Measurements from ENCODE around the gene FDXACB1.

The FDXACB1 gene, protein sequence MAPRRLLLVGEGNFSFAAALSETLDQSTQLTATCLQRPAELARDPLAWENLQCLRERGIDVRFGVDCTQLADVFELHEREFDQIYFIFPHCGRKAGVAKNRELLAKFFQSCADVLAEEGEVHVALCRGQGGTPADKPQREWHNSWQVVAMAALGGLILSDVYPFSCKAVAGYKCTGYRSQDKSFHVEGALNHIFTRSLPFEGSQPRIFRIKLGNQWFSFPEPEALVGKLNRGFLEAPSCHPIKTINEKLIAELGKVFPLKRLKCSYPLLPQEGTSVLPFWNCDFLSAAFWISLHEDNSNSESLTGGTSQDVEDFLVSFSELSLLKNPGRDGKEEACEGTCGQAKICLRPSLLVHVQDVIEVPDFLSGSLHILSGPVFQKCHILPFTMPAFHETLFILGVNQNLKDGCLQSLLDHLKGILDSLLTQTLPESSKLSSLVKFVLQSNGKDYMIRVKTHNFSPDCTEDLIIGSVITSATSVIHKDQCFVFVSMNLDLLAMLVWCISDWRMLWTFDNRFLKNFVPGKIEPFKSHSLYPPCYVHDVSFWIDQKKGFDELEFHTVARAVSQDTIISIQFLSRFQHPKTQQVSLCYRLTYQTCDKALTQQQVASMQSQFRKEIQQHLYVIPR

GRCh38 chr11:111878849-111879636 lies at the start of gene FDXACB1, which contains the start of gene CFAP68:
Gene FDXACB1 (minus strand): TSS chr11:111879165. CDS start chr11:111879132, 33 bp downstream.
Gene CFAP68 (plus strand): TSS chr11:111879541. CDS start chr11:111879561, 20 bp downstream.
- peak; percentile 95 for DNase-seq

- DNase-seq: peak; percentile 95
These were observed 47.8 kb upstream of the FDXACB1 start for GRCh38 chr11:111926505-111927391.

- no peak for DNase-seq
These were observed 47.0 kb upstream of the FDXACB1 start for GRCh38 chr11:111925953-111926352.

GRCh38 chr11:111923951-111924350 lies 45.0 kb upstream of the FDXACB1 start:
- no peak for DNase-seq

DNA sequence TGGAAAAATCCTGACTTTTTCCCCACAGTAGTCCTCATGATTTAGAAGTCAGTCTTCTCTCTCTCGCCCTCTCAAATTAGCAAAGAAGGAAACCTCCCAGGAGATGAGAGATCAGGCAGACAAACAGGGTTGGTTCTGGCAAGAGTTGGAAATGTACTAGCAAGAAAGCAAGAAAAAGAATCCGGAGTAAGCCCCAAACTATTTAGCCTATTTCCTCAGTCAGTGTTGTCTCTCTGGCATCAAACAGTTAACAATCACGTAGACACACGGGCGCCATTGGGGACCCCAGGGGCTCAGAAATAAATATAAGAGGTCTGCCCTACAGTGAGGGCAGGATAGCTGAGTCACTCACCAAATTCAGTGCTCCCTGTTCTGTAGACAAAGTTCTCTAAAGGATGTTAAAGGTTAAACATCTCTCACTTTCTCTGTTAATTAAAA lies 44.4 kb upstream of the FDXACB1 start:
- DNase-seq: no peak

GRCh38 chr11:111922803-111923202 lies 43.8 kb upstream of the FDXACB1 start:
- DNase-seq: no peak

DNA sequence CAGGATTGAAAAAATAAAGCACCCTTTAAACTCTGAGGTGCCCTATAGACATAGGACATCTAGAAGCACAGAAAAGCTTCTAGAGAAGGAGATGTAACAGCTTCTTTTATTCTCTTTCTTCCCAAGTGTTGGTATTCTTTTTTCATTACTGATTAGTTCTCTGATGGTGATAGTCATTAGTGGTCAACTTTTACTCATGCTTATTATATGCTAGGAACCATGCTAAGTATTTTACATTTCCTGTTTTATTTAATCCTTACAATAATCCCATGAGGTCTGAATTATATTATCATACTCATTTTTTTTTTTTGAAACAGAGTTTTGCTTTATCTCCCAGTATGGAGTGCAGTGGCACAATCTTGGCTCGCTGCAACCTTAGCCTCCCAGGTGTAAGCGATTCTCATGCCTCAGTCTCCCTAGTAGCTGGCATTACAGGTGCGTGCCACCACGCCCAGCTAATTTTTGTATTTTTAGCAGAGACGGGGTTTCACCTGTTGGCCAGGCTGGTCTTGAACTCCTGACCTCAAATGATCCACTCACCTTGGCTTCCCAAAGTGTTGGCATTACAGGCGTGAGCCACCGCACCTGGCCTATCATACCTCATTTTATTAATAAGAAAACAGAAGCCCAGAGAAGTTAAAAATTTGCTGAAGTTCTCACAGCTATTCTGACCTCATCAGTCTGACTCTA lies 42.7 kb upstream of the FDXACB1 start:
- no peak for DNase-seq

GRCh38 chr11:111920908-111921307 lies 41.9 kb upstream of the FDXACB1 start:
- no peak for DNase-seq

- no peak for DNase-seq
These were observed 39.7 kb upstream of the FDXACB1 start, which contains the start of gene C11orf52 for GRCh38 chr11:111918390-111919256. Gene C11orf52 (plus strand): TSS chr11:111918913. CDS start chr11:111918973, 60 bp downstream.

DNA sequence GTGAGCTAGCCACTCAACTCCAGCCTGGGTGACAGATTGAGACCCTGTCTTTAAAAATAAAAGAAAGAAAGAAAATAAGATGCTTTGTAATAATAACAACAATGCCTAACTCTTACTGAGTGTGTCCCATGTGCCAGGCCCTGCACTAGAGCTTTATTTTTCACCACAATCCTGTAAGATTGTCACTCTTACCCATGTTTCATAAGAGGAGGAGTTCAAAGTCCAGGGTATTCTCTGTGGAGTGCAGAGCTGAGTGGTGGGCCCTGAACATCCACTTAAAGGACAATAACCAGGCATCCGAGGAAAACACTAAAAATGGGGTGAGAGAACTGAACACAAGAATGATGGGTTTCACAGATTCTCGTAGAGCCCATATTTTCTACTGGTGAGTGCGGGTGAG lies 38.8 kb upstream of the FDXACB1 start:
- no peak for DNase-seq

- DNase-seq: no peak
These were observed 38.3 kb upstream of the FDXACB1 start for GRCh38 chr11:111917312-111917711.

GRCh38 chr11:111916768-111917167 lies 37.8 kb upstream of the FDXACB1 start:
- DNase-seq: no peak

- DNase-seq: no peak
These were observed 35.0 kb upstream of the FDXACB1 start for GRCh38 chr11:111913997-111914396.

DNA sequence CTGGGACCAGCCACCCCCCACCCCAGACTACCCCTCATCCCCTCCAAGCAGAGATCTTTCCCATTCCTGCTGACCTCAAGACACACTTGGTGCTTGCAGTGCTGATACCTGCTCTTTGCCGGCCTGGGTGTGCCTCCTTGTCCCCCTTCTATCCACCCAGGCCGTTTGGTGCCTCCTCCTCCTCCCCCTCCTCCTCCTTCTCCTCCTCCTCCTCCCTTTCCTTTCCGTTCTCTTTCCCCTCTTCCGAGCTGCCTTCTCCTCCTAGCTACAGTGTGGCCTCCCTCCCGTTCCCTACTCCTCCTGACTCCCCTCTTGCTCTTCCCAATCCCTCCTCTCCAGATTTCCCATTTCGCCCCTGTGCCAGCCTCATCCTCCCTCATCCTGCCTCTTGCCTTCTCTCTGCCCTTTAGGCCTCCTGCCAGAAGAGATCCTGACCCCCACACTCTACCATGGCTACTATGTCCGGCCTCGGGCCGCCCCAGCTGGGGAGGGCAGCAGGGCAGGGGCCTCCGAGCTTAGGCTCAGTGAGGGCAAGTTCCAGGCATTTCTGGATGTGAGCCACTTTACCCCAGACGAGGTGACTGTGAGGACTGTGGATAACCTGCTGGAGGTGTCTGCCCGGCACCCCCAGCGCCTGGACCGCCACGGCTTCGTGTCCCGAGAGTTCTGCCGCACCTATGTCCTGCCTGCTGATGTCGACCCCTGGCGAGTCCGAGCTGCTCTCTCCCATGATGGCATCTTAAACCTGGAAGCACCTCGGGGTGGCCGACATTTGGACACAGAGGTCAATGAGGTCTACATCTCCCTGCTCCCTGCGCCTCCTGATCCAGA lies 34.3 kb upstream of the FDXACB1 start:
- no peak for DNase-seq

- DNase-seq: no peak
These were observed 33.6 kb upstream of the FDXACB1 start, which contains the start of gene HSPB2 for GRCh38 chr11:111912535-111912934. Gene HSPB2 (plus strand): TSS chr11:111912734. CDS start chr11:111912830, 96 bp downstream.

- no peak for DNase-seq
These were observed 32.8 kb upstream of the FDXACB1 start, which contains the start of gene CRYAB for GRCh38 chr11:111911563-111912401. Gene CRYAB (minus strand): TSS chr11:111911770. CDS start chr11:111911724, 46 bp downstream.

- DNase-seq: no peak
These were observed 32.0 kb upstream of the FDXACB1 start for GRCh38 chr11:111910676-111911562.
